ENCODE measurements around the gene MTERF4.

DNA sequence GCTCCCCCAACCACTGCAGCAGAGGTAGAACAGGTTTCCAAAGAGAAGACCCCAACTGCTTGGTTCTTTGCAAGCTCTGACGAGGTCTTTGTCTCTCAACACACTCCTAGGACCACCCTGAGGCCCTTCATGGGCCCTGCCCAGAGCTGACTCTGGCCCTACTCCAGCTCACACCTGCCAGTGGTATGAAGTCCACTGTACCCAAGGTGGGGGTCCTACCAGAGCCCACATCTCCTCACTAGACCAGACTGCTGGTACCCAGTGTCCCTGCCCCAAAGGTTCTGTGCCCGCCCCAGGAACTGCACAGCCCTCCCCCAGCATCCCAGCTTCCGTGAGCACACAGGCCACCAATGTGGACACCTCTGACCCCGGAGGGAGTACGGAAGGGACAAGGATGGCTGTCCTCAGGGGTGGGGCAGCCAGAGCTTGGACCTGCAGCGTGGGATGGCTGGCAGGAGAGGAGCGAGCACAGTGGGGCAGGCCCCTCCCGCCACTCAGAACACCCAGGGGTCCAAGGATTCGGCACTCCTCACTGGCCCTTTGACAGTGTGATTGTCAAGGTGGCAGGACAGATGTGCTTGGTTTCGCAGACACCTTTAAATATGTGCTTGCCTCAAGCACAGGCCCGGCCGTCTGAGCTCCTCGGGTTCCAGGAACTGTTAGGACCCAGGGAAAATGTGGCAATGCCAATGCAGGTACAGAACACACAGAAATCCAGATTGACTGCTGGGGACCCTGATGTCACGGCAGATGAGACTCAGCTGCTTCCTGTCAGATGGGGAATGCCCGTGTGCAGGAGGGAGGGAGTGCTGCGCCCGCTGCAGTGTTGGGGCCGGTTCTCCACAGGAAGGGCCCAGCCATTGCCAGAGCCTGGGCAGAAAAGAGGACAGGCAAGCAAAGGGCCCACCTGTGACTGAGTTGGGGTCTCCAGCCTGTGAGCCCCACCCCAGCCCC, 51.2 kb downstream of the MTERF4 start:
- TF ChIP-seq, protein P1, sequence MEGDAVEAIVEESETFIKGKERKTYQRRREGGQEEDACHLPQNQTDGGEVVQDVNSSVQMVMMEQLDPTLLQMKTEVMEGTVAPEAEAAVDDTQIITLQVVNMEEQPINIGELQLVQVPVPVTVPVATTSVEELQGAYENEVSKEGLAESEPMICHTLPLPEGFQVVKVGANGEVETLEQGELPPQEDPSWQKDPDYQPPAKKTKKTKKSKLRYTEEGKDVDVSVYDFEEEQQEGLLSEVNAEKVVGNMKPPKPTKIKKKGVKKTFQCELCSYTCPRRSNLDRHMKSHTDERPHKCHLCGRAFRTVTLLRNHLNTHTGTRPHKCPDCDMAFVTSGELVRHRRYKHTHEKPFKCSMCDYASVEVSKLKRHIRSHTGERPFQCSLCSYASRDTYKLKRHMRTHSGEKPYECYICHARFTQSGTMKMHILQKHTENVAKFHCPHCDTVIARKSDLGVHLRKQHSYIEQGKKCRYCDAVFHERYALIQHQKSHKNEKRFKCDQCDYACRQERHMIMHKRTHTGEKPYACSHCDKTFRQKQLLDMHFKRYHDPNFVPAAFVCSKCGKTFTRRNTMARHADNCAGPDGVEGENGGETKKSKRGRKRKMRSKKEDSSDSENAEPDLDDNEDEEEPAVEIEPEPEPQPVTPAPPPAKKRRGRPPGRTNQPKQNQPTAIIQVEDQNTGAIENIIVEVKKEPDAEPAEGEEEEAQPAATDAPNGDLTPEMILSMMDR (conservative IDR thresholded peaks at IDR 0.05; ENCODE audit: low read length), result no peak
- TF ChIP-seq EZH2phosphoT487 (IDR thresholded peaks at IDR 0.05; ENCODE audit: borderline replicate concordance), result no peak
